ENCODE results near the gene SH3PXD2B.

DNA sequence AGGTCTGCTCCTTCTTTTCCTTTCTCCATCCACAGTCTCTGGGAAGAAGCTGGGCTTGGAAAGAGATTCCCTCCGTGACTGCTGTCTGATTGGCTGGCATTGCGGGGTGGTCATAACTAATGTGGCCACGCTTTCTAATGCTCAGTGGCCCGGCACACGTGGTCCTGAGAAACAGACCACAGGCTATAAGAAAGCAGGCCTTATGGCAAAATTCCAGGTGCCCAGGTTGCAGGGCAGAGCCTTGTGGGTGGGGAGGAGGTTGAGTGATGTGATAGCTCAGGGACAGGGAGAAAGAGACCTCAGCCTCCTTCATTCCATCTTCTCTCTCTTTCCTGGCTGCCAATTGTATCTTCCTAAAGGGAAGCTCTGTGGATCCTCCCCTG is 5.4 kb upstream of the SH3PXD2B start:
- TF ChIP-seq, protein P1, sequence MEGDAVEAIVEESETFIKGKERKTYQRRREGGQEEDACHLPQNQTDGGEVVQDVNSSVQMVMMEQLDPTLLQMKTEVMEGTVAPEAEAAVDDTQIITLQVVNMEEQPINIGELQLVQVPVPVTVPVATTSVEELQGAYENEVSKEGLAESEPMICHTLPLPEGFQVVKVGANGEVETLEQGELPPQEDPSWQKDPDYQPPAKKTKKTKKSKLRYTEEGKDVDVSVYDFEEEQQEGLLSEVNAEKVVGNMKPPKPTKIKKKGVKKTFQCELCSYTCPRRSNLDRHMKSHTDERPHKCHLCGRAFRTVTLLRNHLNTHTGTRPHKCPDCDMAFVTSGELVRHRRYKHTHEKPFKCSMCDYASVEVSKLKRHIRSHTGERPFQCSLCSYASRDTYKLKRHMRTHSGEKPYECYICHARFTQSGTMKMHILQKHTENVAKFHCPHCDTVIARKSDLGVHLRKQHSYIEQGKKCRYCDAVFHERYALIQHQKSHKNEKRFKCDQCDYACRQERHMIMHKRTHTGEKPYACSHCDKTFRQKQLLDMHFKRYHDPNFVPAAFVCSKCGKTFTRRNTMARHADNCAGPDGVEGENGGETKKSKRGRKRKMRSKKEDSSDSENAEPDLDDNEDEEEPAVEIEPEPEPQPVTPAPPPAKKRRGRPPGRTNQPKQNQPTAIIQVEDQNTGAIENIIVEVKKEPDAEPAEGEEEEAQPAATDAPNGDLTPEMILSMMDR (IDR thresholded peaks at IDR 0.05): no peak
- no peak for TF ChIP-seq POLR2A (IDR thresholded peaks at IDR 0.05)

All from right lobe of liver (tissue), 4 donors.